GM18861 (cell line): Measurements from ENCODE around the gene PBX4.

Experiments
- ATAC-seq: cut with Tn5 transposase; IDR thresholded peaks from one replicate; pipeline ENCODE4 v1.9.1; 2021; ENCODE audit not compliant: unreplicated experiment

The PBX4 gene

GRCh38 chr19:19649580-19649995 is 31.1 kb upstream of the PBX4 start:
- no peak for ATAC-seq

GRCh38 chr19:19649155-19649554 is 30.7 kb upstream of the PBX4 start:
- ATAC-seq = no peak

- ATAC-seq = no peak
These were observed 28.7 kb upstream of the PBX4 start for GRCh38 chr19:19647037-19647835.

- ATAC-seq = no peak
These were observed 26.9 kb upstream of the PBX4 start for GRCh38 chr19:19645233-19645870.

- ATAC-seq = no peak
These were observed 25.5 kb upstream of the PBX4 start for GRCh38 chr19:19644054-19644388.

GRCh38 chr19:19643158-19644053 is 24.9 kb upstream of the PBX4 start, which contains the start of gene GMIP:
Gene GMIP (minus strand): TSS chr19:19643657. CDS start chr19:19643529, 128 bp downstream.
- peak; percentile 50 for ATAC-seq

GRCh38 chr19:19642506-19643157 is 24.1 kb upstream of the PBX4 start:
- ATAC-seq = no peak

- ATAC-seq = no peak
These were observed 19.2 kb upstream of the PBX4 start for GRCh38 chr19:19637523-19638251.

- ATAC-seq = no peak
These were observed 18.7 kb upstream of the PBX4 start for GRCh38 chr19:19637186-19637522.

- no peak for ATAC-seq
These were observed 18.2 kb upstream of the PBX4 start for GRCh38 chr19:19636573-19637185.

- ATAC-seq = no peak
These were observed 16.8 kb upstream of the PBX4 start for GRCh38 chr19:19635313-19635702.

- ATAC-seq = no peak
These were observed 16.2 kb upstream of the PBX4 start for GRCh38 chr19:19634516-19635312.

- ATAC-seq = no peak
These were observed 15.4 kb upstream of the PBX4 start for GRCh38 chr19:19633711-19634515.

GRCh38 chr19:19632661-19633060 is 14.2 kb upstream of the PBX4 start:
- no peak for ATAC-seq

GRCh38 chr19:19631346-19631745 is 12.9 kb upstream of the PBX4 start:
- ATAC-seq = no peak

GRCh38 chr19:19630426-19630825 is 11.9 kb upstream of the PBX4 start:
- ATAC-seq = no peak

GRCh38 chr19:19630062-19630414 is 11.6 kb upstream of the PBX4 start:
- no peak for ATAC-seq

GRCh38 chr19:19628501-19629134 is 10.1 kb upstream of the PBX4 start:
- no peak for ATAC-seq
